Breast epithelium (tissue), 4 donors: ENCODE measurements around the gene STRA8. TPM values are rescaled to one million over a fixed set of nuclear protein-coding genes. Genes with fewer than 3 reads are reported as not detected.

Experiments used
- DNase-seq, 2 donors: peaks; one replicate each; pipeline ENCODE4 v3.0.0-alpha.2; 2019; ENCODE audit warnings: low spot score in 2 of 2
- H3K27ac ChIP-seq, 2 donors: fragments of 200-600 bp; sonication (generic) in 1 of 2; one replicate each; pipeline ENCODE4 v1.5.1; 2016 to 2019; ENCODE audit warnings: mild to moderate bottlenecking in 1 of 2
- H3K27me3 ChIP-seq, 2 donors: fragments of 200-600 bp; sonication (generic) in 1 of 2; one replicate each; pipeline versions ENCODE4 v1.5.1 to v1.6.0; 2017 to 2019; ENCODE audit warnings: control low read depth in 1 of 2, mild to moderate bottlenecking in 1 of 2
- H3K36me3 ChIP-seq: fragments of 200-600 bp; one replicate; pipeline ENCODE4 v1.5.1; 2019
- H3K4me1 ChIP-seq, 2 donors: fragments of 200-600 bp; sonication (generic); one replicate each; pipeline ENCODE4 v1.5.1; 2016 to 2019; ENCODE audit warnings: control low read depth in 1 of 2
- H3K4me3 ChIP-seq, 3 donors: fragments of 200-600 bp; sonication (generic); 1 replicate in 2 of 3; 2 replicates in 1 of 3; pipeline ENCODE4 v1.5.1; 2016 to 2019; ENCODE audit warnings: mild to moderate bottlenecking in 3 of 3, moderate library complexity in 2 of 3
- H3K9me3 ChIP-seq, 2 donors: fragments of 200-600 bp; sonication (generic) in 1 of 2; one replicate each; pipeline ENCODE4 v1.5.1; 2016 to 2019; ENCODE audit warnings: control low read depth in 1 of 2
- CTCF ChIP-seq, 3 donors: fragments of 450-650 bp; IDR thresholded peaks; one replicate each; pipeline ENCODE4 v1.5.1; 2016 to 2017; ENCODE audit warnings: antibody characterized with exemption in 3 of 3, mild to moderate bottlenecking in 3 of 3, moderate library complexity in 3 of 3
- POLR2A ChIP-seq: fragments of 450-650 bp; IDR thresholded peaks from one replicate; pipeline ENCODE4 v1.6.1; 2016; ENCODE audit warnings: antibody characterized with exemption, mild to moderate bottlenecking, moderate library complexity
- POLR2AphosphoS5 ChIP-seq, 3 donors: sonication (generic); formaldehyde crosslinking; IDR thresholded peaks; one replicate each; pipeline ENCODE4 v1.6.1; 2017; ENCODE audit warnings: antibody characterized with exemption in 3 of 3
- intact Hi-C: fragments of 100-400 bp; cut with DNase I; formaldehyde crosslinking; loops from one replicate; pipeline ENCODE4 v1.15.1; 2023; ENCODE audit warnings: low total_unique reads
- total RNA-seq, 3 donors: library from RNA; depleted of rRNA; stranded (reverse); fragments of >200 nt; gene quantifications; one replicate each; pipeline ENCODE4 v1.1.0, GENCODE V29; 2016

STRA8 gene
- total RNA-seq = not detected

GRCh38 chr7:135233570-135233969 is at the start of gene STRA8:
TSS of gene STRA8 (plus strand) at chr7:135233838. CDS start at chr7:135240525, 6,687 bp downstream.
- no peaks in the 10 kb centered on the region for H3K36me3 ChIP-seq
- no peak within 1 kb of the TSS for H3K27ac ChIP-seq
- no peak within 1 kb of the TSS for H3K4me3 ChIP-seq
- no peak for DNase-seq
- no peaks in the 10 kb centered on the region for H3K9me3 ChIP-seq
- no peaks in the 10 kb centered on the region for H3K27me3 ChIP-seq
- TF ChIP-seq POLR2AphosphoS5 (IDR thresholded peaks at IDR 0.05) = no peak
- no peak for TF ChIP-seq POLR2A
- TF ChIP-seq CTCF (IDR thresholded peaks at IDR 0.05) = no peak
- intact Hi-C loops = no loop called here
- no peaks in the 10 kb centered on the region for H3K4me1 ChIP-seq

GRCh38 chr7:135184254-135184841 is 49.3 kb upstream of the STRA8 start:
- TF ChIP-seq CTCF (IDR thresholded peaks at IDR 0.05) = no peak
- TF ChIP-seq POLR2A = no peak
- no peak for TF ChIP-seq POLR2AphosphoS5 (IDR thresholded peaks at IDR 0.05)
- peaks cover 27% of the 10 kb centered on the region for H3K36me3 ChIP-seq
- H3K9me3 ChIP-seq = peaks cover 21 to 29% of the 10 kb centered on the region in 2 donors
- no peaks in the 10 kb centered on the region for H3K4me1 ChIP-seq
- intact Hi-C loops = no loop called here
- no peaks in the 10 kb centered on the region for H3K27me3 ChIP-seq
- DNase-seq = no peak
- no peak overlapping the region for H3K4me3 ChIP-seq
- no peak overlapping the region for H3K27ac ChIP-seq

GRCh38 chr7:135185471-135186260 is 48.0 kb upstream of the STRA8 start:
- Histone ChIP-seq H3K4me1 (no peaks in the 10 kb centered on the region), H3K4me3 (no peak overlapping the region), H3K9me3 (peaks cover 21 to 23% of the 10 kb centered on the region in 2 donors), H3K36me3 (peaks cover 27% of the 10 kb centered on the region), H3K27ac (no peak overlapping the region), H3K27me3 (no peaks in the 10 kb centered on the region)
- no peak for TF ChIP-seq POLR2A
- DNase-seq = no peak
- intact Hi-C loops = no loop called here

GRCh38 chr7:135186261-135186540 is 47.4 kb upstream of the STRA8 start:
- H3K27me3 ChIP-seq = no peaks in the 10 kb centered on the region
- no peak overlapping the region for H3K27ac ChIP-seq
- intact Hi-C loops = no loop called here
- peaks cover 17 to 18% of the 10 kb centered on the region in 2 donors for H3K9me3 ChIP-seq
- no peaks in the 10 kb centered on the region for H3K4me1 ChIP-seq
- TF ChIP-seq CTCF (IDR thresholded peaks at IDR 0.05) = no peak
- TF ChIP-seq POLR2AphosphoS5 (IDR thresholded peaks at IDR 0.05) = no peak
- no peak for TF ChIP-seq POLR2A
- H3K4me3 ChIP-seq = no peak overlapping the region
- H3K36me3 ChIP-seq = peaks cover 27% of the 10 kb centered on the region
- no peak for DNase-seq

GRCh38 chr7:135186841-135187253 is 46.8 kb upstream of the STRA8 start:
- Histone ChIP-seq H3K27me3 (no peaks in the 10 kb centered on the region), H3K4me1 (no peaks in the 10 kb centered on the region), H3K36me3 (peaks cover 21% of the 10 kb centered on the region), H3K27ac (no peak overlapping the region), H3K9me3 (peaks cover 10 to 12% of the 10 kb centered on the region in 2 donors), H3K4me3 (no peak overlapping the region)
- TF ChIP-seq POLR2AphosphoS5 (IDR thresholded peaks at IDR 0.05) (no peak), POLR2A (no peak), CTCF (IDR thresholded peaks at IDR 0.05) (no peak)
- DNase-seq = no peak
- intact Hi-C loops = no loop called here
